Cardiac muscle cell (in vitro differentiated cells and primary cell): Measurements from ENCODE around the gene ZFAND3. TPM values are rescaled to one million over a fixed set of nuclear protein-coding genes. Genes with fewer than 3 reads are reported as not detected.

Source experiments
- DNase-seq, 2 donors: peaks; one replicate each; pipeline versions ENCODE4 v3.0.0 to v3.0.0-alpha.2; 2010 to 2017; ENCODE audit warnings: low read depth in 1 of 2, low spot score in 1 of 2
- H3K27ac ChIP-seq: fragments of 200-600 bp; sonication (generic); 2 replicates; pipeline ENCODE4 v1.5.1; 2016
- H3K27me3 ChIP-seq: fragments of 200-600 bp; sonication (generic); 2 replicates; pipeline ENCODE4 v1.6.0; 2016; ENCODE audit warnings: control low read depth
- H3K36me3 ChIP-seq: fragments of 200-600 bp; sonication (generic); 2 replicates; pipeline ENCODE4 v1.5.1; 2016; ENCODE audit warnings: control low read depth
- H3K4me1 ChIP-seq: fragments of 200-600 bp; sonication (generic); 2 replicates; pipeline ENCODE4 v1.8.1; 2017; ENCODE audit warnings: low read depth, mild to moderate bottlenecking, mixed run types
- H3K4me3 ChIP-seq: fragments of 200-600 bp; sonication (generic); 2 replicates; pipeline ENCODE4 v1.5.1; 2016; ENCODE audit warnings: mild to moderate bottlenecking
- H3K9me3 ChIP-seq: fragments of 200-600 bp; sonication (generic); 2 replicates; pipeline ENCODE4 v1.5.1; 2017; ENCODE audit warnings: low read depth, mild to moderate bottlenecking, control low read depth
- CTCF ChIP-seq: IDR thresholded peaks from 2 replicates; pipeline ENCODE4 v1.5.1; 2012; ENCODE audit warnings: low read depth, mild to moderate bottlenecking, low read length
- polyA plus RNA-seq: library from polyadenylated mRNA; unstranded; fragments of >200 nt; fragmentation: Nextera tagmentation; extraction: Ambion mirVana; gene quantifications from 2 replicates; pipeline ENCODE4 v1.2.1, GENCODE V29; 2016
- total RNA-seq: library from RNA; depleted of rRNA; stranded (reverse); fragments of >200 nt; gene quantifications from 2 replicates; pipeline ENCODE4 v1.2.3, GENCODE V29; 2016

ZFAND3 gene
- total and polyA plus RNA-seq, 2 experiments from 2014 or later: 49.9 to 68.0 TPM

DNA sequence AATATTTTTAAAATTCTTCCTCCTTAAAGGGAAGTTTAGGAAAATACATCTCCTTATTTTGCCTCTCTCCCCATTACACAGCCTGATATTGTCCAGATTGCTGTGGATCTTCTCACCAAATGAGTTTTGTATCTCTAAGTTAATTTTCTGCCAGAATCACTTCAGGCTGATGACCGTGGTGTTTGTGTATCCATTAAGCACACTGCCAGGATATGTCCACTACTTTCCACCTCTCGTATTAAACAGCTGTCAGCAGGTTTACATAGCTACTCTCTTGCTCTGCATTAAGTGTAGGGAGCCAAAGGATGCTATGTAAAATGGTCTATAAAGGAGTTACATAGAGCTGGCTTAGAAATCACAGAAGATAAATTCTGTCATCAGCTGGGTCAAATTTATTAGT lies 201.1 kb downstream of the ZFAND3 start:
- Histone ChIP-seq H3K4me1 (peaks cover 14% of the 10 kb centered on the region), H3K27ac (no peak overlapping the region), H3K9me3 (no peaks in the 10 kb centered on the region), H3K36me3 (no peaks in the 10 kb centered on the region), H3K27me3 (no peaks in the 10 kb centered on the region), H3K4me3 (no peak overlapping the region)
- no peak for TF ChIP-seq CTCF
- no peak for DNase-seq

DNA sequence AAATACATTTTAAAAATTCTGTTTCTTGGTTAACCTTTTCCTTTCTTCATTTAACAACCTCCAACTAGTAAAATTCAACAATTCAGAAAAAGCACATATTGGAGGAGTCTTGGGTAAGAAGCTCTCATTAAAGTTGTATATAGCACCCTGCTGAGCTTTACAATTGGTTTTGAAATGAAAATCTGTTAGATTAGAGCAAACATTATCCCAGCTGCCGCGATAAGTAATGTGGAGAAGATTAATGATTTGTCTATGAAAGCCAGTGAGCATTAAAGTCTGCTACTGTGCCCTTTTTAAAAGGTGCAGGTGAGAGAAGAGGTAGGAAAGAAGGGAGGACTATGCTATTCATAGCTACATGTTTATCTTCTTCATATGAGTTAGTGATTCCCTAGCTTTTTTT lies 201.5 kb downstream of the ZFAND3 start:
- no peak for DNase-seq
- H3K36me3 ChIP-seq: no peaks in the 10 kb centered on the region
- H3K4me1 ChIP-seq: peaks cover 14% of the 10 kb centered on the region

DNA sequence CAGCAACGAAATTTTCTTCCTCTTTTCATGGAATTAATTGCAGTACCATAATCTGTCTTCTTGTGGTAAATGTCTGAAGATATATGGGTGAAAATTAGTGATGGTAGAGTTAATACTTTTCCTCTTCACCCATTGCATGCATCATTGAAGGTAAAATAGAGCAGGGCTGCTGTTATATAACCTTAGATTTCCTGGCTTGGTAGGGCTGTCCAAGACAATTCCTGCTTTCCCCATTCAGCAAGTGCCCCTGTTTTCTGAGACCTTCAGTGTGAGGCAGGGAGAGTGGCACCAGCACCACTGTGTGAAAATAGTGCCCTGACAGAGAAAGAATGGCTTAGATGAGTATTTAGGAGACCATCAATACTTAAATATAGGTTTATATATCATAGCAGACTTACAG lies 202.0 kb downstream of the ZFAND3 start:
- Histone ChIP-seq H3K9me3 (no peaks in the 10 kb centered on the region), H3K27ac (no peak overlapping the region), H3K36me3 (no peaks in the 10 kb centered on the region), H3K4me3 (no peak overlapping the region), H3K4me1 (peaks cover 14% of the 10 kb centered on the region), H3K27me3 (no peaks in the 10 kb centered on the region)
- TF ChIP-seq CTCF: no peak
- no peak for DNase-seq

More for the DNA sequence above, 201.5 kb downstream of the ZFAND3 start:
- Histone ChIP-seq H3K4me3 (no peak overlapping the region), H3K27ac (no peak overlapping the region), H3K9me3 (no peaks in the 10 kb centered on the region), H3K27me3 (no peaks in the 10 kb centered on the region)
- no peak for TF ChIP-seq CTCF

DNA sequence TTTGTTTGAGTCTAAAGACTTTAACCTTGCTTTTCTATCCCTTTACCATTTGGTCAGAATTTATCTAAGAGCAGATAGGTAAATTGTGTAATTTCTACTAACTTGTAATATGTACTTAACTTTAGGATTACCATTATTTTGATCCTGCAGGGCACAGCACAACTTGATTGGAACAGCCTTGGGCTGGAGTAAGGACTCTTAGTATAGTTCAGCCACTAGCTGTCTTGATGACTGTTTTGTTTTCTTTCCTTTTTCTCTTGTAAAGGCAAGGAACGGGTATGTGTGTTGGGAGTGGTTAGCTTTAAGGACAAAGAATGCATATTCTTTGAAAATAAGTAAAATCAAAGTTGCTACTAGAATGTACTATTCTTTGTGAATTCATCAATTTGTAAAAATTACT lies 203.2 kb downstream of the ZFAND3 start:
- Histone ChIP-seq H3K36me3 (no peaks in the 10 kb centered on the region), H3K9me3 (no peaks in the 10 kb centered on the region), H3K27ac (no peak overlapping the region), H3K4me3 (no peak overlapping the region), H3K27me3 (no peaks in the 10 kb centered on the region), H3K4me1 (peaks cover 14% of the 10 kb centered on the region)
- TF ChIP-seq CTCF: no peak
- no peak for DNase-seq

- Histone ChIP-seq H3K36me3 (no peaks in the 10 kb centered on the region), H3K4me1 (peaks cover 9% of the 10 kb centered on the region), H3K27me3 (no peaks in the 10 kb centered on the region), H3K4me3 (no peak overlapping the region), H3K9me3 (no peaks in the 10 kb centered on the region), H3K27ac (no peak overlapping the region)
- no peak for DNase-seq
- TF ChIP-seq CTCF: no peak
These were observed 205.4 kb downstream of the ZFAND3 start for GRCh38 chr6:38024908-38025307.

DNA sequence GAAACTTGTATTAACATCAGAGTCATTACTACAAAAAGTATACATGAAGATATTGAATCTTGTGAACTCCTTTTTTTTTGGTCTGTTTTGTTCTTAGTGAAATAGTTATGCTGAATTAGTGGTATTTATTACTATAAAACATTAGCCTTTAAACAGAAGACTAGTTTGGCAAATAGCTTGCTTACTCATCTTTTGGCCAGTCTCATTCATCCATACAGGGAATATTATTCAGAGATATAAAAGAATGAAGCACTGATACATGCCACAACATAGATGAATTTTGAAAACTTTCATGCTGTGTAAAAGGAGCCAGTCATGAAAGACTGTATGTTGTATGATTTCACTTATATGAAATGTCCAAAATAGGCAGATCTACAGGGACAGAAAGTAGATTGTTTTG lies 205.9 kb downstream of the ZFAND3 start:
- no peaks in the 10 kb centered on the region for H3K9me3 ChIP-seq

More for the DNA sequence above, 205.9 kb downstream of the ZFAND3 start:
- no peak for DNase-seq
- H3K4me1 ChIP-seq: peaks cover 8% of the 10 kb centered on the region
- H3K36me3 ChIP-seq: no peaks in the 10 kb centered on the region
- no peak for TF ChIP-seq CTCF
- no peak overlapping the region for H3K4me3 ChIP-seq
- no peaks in the 10 kb centered on the region for H3K27me3 ChIP-seq
- no peak overlapping the region for H3K27ac ChIP-seq
